Loucy (cell line): ENCODE data around the gene NAA30.
"Not testable (repeated sequence)": the region's sequence is repeated elsewhere in the genome, so short reads cannot be mapped to it uniquely, and the experiment has no call there.

ENCODE experiments used
- H2AFZ ChIP-seq: fragments of 200-600 bp; sonication (generic); 2 replicates; pipeline ENCODE4 v1.6.0; 2016; ENCODE audit warnings: antibody characterized with exemption, mild to moderate bottlenecking, low read length, moderate library complexity
- H3F3A ChIP-seq: fragments of 200-600 bp; 2 replicates; pipeline ENCODE4 v1.6.0; 2016; ENCODE audit warnings: antibody characterized with exemption, low read depth, mild to moderate bottlenecking
- H3K27me3 ChIP-seq: fragments of 200-600 bp; sonication (generic); 2 replicates; pipeline ENCODE4 v1.6.1; 2014; ENCODE audit warnings: low read length, mild to moderate bottlenecking; ENCODE audit not compliant: insufficient read depth, poor library complexity, severe bottlenecking
- H3K36me3 ChIP-seq: fragments of 200-600 bp; sonication (generic); 2 replicates; pipeline ENCODE4 v1.6.1; 2016; ENCODE audit warnings: low read length; ENCODE audit not compliant: insufficient read depth
- H3K4me1 ChIP-seq: fragments of 200-600 bp; sonication (generic); 2 replicates; pipeline ENCODE4 v1.5.1; 2014; ENCODE audit warnings: low read length, mild to moderate bottlenecking; ENCODE audit not compliant: insufficient read depth, poor library complexity, severe bottlenecking
- H3K4me2 ChIP-seq: fragments of 200-600 bp; sonication (generic); 2 replicates; pipeline ENCODE4 v1.6.0; 2014; ENCODE audit warnings: antibody characterized with exemption, low read length, low read depth, mild to moderate bottlenecking; ENCODE audit not compliant: poor library complexity, severe bottlenecking
- H3K4me3 ChIP-seq: fragments of 200-600 bp; sonication (generic); 2 replicates; pipeline ENCODE4 v1.5.1; 2014; ENCODE audit warnings: low read length, mild to moderate bottlenecking, mixed read lengths; ENCODE audit not compliant: poor library complexity, severe bottlenecking
- H3K79me2 ChIP-seq: fragments of 200-600 bp; sonication (generic); 2 replicates; pipeline ENCODE4 v1.6.1; 2014; ENCODE audit warnings: low read length; ENCODE audit not compliant: insufficient read depth
- H3K9ac ChIP-seq: fragments of 200-600 bp; sonication (generic); 2 replicates; pipeline ENCODE4 v1.6.0; 2014; ENCODE audit warnings: mild to moderate bottlenecking, low read depth, low read length, moderate library complexity; ENCODE audit not compliant: poor library complexity, severe bottlenecking
- H3K9me2 ChIP-seq: fragments of 200-600 bp; sonication (generic); replicated peaks from 2 replicates; pipeline ENCODE4 v1.6.1; 2016; ENCODE audit warnings: low read depth, low read length, mixed read lengths
- H3K9me3 ChIP-seq: fragments of 200-600 bp; sonication (generic); 2 replicates; pipeline ENCODE4 v1.6.1; 2014; ENCODE audit warnings: mild to moderate bottlenecking, antibody characterized with exemption, low read length, low read depth; ENCODE audit not compliant: insufficient read depth
- H4K20me1 ChIP-seq: fragments of 200-600 bp; sonication (generic); 2 replicates; pipeline ENCODE4 v1.6.0; 2014; ENCODE audit warnings: antibody characterized with exemption, low read length, mild to moderate bottlenecking; ENCODE audit not compliant: insufficient read depth, poor library complexity, severe bottlenecking
- EZH2phosphoT487 ChIP-seq: fragments of 200-600 bp; IDR thresholded peaks from 2 replicates; pipeline ENCODE4 v1.6.1; 2018; ENCODE audit warnings: antibody characterized with exemption, mild to moderate bottlenecking, moderate library complexity, borderline replicate concordance
- TF ChIP-seq, protein P1 (sequence below): fragments of 200-600 bp; sonication (generic); conservative IDR thresholded peaks from 2 replicates; pipeline ENCODE4 v1.5.1; 2014; ENCODE audit warnings: mild to moderate bottlenecking, antibody characterized with exemption, low read length

NAA30 gene

DNA sequence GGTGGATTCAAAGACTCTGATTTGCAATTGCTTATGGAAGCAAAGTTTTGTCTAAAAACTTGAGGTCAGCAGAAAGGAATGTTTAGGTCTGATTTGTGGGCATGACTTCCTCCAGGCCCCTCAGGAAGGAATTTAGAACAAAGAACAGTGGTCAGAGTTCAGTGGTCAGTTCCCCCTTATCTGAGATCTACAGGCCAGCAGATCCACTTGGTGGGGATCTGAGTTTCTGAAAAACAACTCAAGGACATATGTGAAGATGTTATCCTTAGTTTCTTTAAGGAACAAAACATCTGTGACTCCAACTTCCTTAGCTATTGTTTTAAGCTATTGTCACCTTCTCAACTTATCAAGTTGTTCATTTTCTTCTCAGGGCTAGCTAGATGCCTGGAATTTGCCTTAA lies 28.0 kb upstream of the NAA30 start:
- TF ChIP-seq EZH2phosphoT487 = no peak
- TF ChIP-seq, protein P1, sequence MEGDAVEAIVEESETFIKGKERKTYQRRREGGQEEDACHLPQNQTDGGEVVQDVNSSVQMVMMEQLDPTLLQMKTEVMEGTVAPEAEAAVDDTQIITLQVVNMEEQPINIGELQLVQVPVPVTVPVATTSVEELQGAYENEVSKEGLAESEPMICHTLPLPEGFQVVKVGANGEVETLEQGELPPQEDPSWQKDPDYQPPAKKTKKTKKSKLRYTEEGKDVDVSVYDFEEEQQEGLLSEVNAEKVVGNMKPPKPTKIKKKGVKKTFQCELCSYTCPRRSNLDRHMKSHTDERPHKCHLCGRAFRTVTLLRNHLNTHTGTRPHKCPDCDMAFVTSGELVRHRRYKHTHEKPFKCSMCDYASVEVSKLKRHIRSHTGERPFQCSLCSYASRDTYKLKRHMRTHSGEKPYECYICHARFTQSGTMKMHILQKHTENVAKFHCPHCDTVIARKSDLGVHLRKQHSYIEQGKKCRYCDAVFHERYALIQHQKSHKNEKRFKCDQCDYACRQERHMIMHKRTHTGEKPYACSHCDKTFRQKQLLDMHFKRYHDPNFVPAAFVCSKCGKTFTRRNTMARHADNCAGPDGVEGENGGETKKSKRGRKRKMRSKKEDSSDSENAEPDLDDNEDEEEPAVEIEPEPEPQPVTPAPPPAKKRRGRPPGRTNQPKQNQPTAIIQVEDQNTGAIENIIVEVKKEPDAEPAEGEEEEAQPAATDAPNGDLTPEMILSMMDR = no peak
- Histone ChIP-seq H3K4me1 (no peaks in the 10 kb centered on the region), H3K36me3 (no peaks in the 10 kb centered on the region), H3K4me2 (no peak overlapping the region), H3K27me3 (no peaks in the 10 kb centered on the region), H3K4me3 (no peak overlapping the region), H2AFZ (no peak overlapping the region), H3K79me2 (no peaks in the 10 kb centered on the region), H3F3A (no peaks in the 10 kb centered on the region), H3K9ac (no peak overlapping the region), H4K20me1 (no peaks in the 10 kb centered on the region), H3K9me2 (no peaks in the 10 kb centered on the region), H3K9me3 (no peaks in the 10 kb centered on the region)

GRCh38 chr14:57364659-57365450 lies 25.5 kb upstream of the NAA30 start:
- H3K36me3 ChIP-seq = no peaks in the 10 kb centered on the region
- no peak overlapping the region for H2AFZ ChIP-seq
- no peak overlapping the region for H3K4me2 ChIP-seq
- no peaks in the 10 kb centered on the region for H3K4me1 ChIP-seq
- no peaks in the 10 kb centered on the region for H4K20me1 ChIP-seq
- TF ChIP-seq EZH2phosphoT487 = no peak
- TF ChIP-seq, protein P1 = no peak
- no peak overlapping the region for H3K9ac ChIP-seq
- H3K27me3 ChIP-seq = no peaks in the 10 kb centered on the region
- H3F3A ChIP-seq = no peaks in the 10 kb centered on the region
- H3K4me3 ChIP-seq = no peak overlapping the region
- no peaks in the 10 kb centered on the region for H3K79me2 ChIP-seq
- H3K9me2 ChIP-seq = no peaks in the 10 kb centered on the region
- H3K9me3 ChIP-seq = no peaks in the 10 kb centered on the region

- H4K20me1 ChIP-seq, H3K9ac ChIP-seq, H3K4me3 ChIP-seq, H3K4me2 ChIP-seq, H3K9me2 ChIP-seq, H3F3A ChIP-seq, H2AFZ ChIP-seq, H3K27me3 ChIP-seq, H3K9me3 ChIP-seq, H3K4me1 ChIP-seq, H3K79me2 ChIP-seq, H3K36me3 ChIP-seq: not testable (repeated sequence)
Observed at GRCh38 chr14:57370187-57370586, 20.2 kb upstream of the NAA30 start.

DNA sequence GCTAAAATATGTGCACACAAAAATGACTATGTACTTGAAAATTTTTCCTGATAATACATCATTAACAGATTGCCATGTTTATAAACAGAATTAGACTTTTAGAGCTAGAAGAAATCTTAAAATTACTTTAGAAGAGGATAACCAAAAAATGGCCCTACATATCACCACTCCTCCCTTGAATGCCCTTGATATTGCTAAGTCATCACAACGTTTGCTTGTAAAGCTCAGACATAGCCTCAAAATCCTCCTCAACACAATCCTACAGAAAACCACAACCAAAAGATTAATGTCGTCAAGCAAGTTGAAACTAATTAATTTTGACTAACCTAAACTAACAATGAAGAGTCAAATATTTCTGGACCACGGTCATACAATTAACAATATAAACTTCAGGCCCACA lies 19.4 kb upstream of the NAA30 start:
- Histone ChIP-seq H3K4me3 (no peak overlapping the region), H3K9me3 (no peaks in the 10 kb centered on the region), H3K79me2 (no peaks in the 10 kb centered on the region), H4K20me1 (no peaks in the 10 kb centered on the region), H3K27me3 (no peaks in the 10 kb centered on the region), H2AFZ (no peak overlapping the region), H3K9me2 (no peaks in the 10 kb centered on the region), H3K9ac (no peak overlapping the region), H3K4me2 (no peak overlapping the region), H3K36me3 (no peaks in the 10 kb centered on the region), H3F3A (no peaks in the 10 kb centered on the region), H3K4me1 (peaks cover 2% of the 10 kb centered on the region)
- no peak for TF ChIP-seq EZH2phosphoT487
- TF ChIP-seq, protein P1 = no peak
